ENCODE measurements around the gene POLR1A. TPM values are rescaled to one million over a fixed set of nuclear protein-coding genes. Genes with fewer than 3 reads are reported as not detected.
A peak's percentile ranks its signal among the peaks of the same experiment; 100 is the strongest.

The POLR1A gene
- total RNA-seq, 1 donor: 33.7 TPM

DNA sequence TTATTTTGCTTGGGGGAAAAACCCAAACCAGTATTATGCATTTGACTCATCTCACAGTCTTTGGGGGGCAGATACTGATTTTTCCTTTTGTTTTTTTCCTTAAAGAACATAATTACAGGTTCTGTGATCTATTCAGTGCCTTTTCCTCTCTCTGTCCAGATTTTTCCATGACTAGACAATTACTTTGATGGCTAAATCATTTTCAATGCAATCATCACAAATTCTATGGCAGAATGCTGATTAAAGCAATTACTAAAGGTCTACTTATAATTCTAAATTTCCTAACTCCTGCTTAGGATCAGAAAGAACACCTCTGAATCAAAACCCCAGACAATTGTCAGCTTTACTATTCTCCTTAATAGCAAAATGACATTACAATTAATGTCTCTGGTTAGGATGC, 38.8 kb downstream of the POLR1A start:
- no peak for DNase-seq (ENCODE audit: low read depth)
- no peak overlapping the region for H3K4me3 ChIP-seq (ENCODE audit: low read depth, low read length)
- TF ChIP-seq CTCF (IDR thresholded peaks at IDR 0.05; ENCODE audit: insufficient read depth, low read depth, low read length): no peak

- peak; percentile 83 for DNase-seq (ENCODE audit: low read depth)
- H3K4me3 ChIP-seq (ENCODE audit: low read depth, low read length): no peak overlapping the region
- no peak for TF ChIP-seq CTCF (IDR thresholded peaks at IDR 0.05; ENCODE audit: insufficient read depth, low read depth, low read length)
Measured at GRCh38 chr2:86066007-86066578, 39.6 kb downstream of the POLR1A start.

- peak; percentile 84 for DNase-seq (ENCODE audit: low read depth)
- no peak overlapping the region for H3K4me3 ChIP-seq (ENCODE audit: low read depth, low read length)
Measured at GRCh38 chr2:86065512-86065911, 40.2 kb downstream of the POLR1A start.

DNA sequence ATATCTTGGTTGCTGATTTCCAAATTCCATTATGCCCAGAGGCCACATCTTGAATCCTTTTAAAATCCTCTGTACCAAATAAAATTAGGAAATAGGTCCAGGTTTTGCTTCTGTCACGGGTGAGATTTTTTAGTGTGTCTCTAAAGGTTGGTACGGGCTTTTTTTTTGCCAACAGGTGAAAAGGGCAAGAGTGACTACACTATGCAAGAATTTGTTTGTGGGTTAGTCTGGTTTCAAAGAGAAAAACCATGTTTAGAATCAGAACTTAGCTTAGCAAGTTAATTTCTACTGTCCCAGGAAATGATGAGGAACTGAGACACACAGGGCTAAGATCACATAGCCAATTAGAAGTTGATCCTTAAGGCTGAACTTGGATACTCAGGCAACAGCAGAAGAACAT, 41.7 kb downstream of the POLR1A start:
- TF ChIP-seq CTCF (IDR thresholded peaks at IDR 0.05; ENCODE audit: insufficient read depth, low read depth, low read length): no peak
- H3K4me3 ChIP-seq (ENCODE audit: low read depth, low read length): no peak overlapping the region
- peak; percentile 87 for DNase-seq (ENCODE audit: low read depth)

More at GRCh38 chr2:86065512-86065911, 40.2 kb downstream of the POLR1A start:
- no peak for TF ChIP-seq CTCF (IDR thresholded peaks at IDR 0.05; ENCODE audit: insufficient read depth, low read depth, low read length)

DNA sequence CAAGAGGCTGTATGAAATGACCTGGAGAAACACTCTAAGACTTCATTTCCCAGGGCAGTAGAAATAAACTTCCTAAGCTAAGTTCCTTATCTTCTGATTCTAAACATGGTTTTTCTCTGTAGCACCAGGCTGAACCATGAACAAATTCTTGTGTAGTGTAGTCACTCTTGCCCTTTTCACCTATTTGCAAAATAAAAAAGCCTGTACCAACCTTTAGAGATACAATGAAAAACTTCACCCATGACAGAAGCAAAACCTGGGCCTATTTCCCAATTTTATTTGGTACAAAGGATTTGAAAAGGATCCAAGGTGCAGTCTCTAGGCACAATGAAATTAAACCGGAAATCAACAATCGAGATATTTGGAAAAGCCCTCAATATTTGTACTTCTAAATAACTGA, 43.6 kb downstream of the POLR1A start:
- DNase-seq (ENCODE audit: low read depth): peak; percentile 92
- TF ChIP-seq CTCF (IDR thresholded peaks at IDR 0.05; ENCODE audit: insufficient read depth, low read depth, low read length): no peak
- H3K4me3 ChIP-seq (ENCODE audit: low read depth, low read length): no peak overlapping the region

DNA sequence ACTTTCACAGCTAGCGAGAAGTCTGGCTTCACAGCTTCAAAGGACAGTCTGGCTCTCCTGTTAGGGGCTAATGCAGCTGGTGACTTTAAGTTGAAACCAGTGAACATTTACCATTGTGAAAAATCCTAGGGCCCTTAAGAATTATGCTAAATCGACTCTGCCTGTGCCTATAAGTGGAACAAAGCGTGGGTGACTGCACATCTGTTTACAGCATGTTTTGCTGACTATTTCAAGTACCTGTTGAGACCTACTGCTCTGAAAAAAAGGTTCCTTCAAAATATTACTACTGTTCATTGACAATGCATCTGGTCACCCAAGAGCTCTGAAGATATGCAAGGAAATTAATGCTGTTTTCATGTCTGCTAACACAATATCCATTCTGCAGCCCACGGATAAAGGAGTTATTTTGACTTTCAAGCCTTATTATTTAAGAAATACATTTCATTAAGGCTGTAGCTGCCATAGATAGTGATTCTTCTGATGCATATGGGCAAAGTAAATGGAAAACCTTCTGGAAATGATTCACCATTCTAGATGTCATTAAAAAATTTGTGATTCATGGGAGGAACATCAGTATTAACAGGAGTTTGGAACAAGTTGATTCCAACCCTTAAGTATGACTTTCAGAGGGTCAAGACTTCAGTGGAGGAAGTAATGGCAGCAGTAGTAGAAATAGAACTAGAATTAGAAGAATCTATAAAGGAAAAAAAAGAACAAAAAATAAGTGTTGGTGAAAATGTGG, 48.9 kb downstream of the POLR1A start:
- DNase-seq (ENCODE audit: low read depth): no peak
- no peak overlapping the region for H3K4me3 ChIP-seq (ENCODE audit: low read depth, low read length)

More for the DNA sequence above, 48.9 kb downstream of the POLR1A start:
- no peak for TF ChIP-seq CTCF (IDR thresholded peaks at IDR 0.05; ENCODE audit: insufficient read depth, low read depth, low read length)

All from fibroblast of villous mesenchyme (primary cell).